ENCODE data around the gene LIPT2.

- TF ChIP-seq MAX (IDR thresholded peaks at IDR 0.05): no peak
- TF ChIP-seq RAD21 (IDR thresholded peaks at IDR 0.05; ENCODE audit: low read depth): no peak
- TF ChIP-seq CEBPB (IDR thresholded peaks at IDR 0.05): no peak
- no peak for TF ChIP-seq EP300 (IDR thresholded peaks at IDR 0.05; ENCODE audit: borderline replicate concordance)
- TF ChIP-seq FOXM1 (IDR thresholded peaks at IDR 0.05; ENCODE audit: borderline replicate concordance, low read depth): no peak
- no peak for TF ChIP-seq USF1 (IDR thresholded peaks at IDR 0.05)
- TF ChIP-seq EGR1 (IDR thresholded peaks at IDR 0.05): no peak
- TF ChIP-seq YY1 (IDR thresholded peaks at IDR 0.05; ENCODE audit: low read depth): no peak
- TF ChIP-seq REST (IDR thresholded peaks at IDR 0.05; ENCODE audit: low read depth): no peak
- TF ChIP-seq ZBTB7A (IDR thresholded peaks at IDR 0.05; ENCODE audit: low read depth): no peak
- no peak for TF ChIP-seq TAF1 (IDR thresholded peaks at IDR 0.05; ENCODE audit: low read depth)
- no peak for TF ChIP-seq NFIC (IDR thresholded peaks at IDR 0.05)
- no peak for TF ChIP-seq CREB1 (IDR thresholded peaks at IDR 0.05; ENCODE audit: low read depth)
Measured at GRCh38 chr11:74460481-74461154, 32.9 kb downstream of the LIPT2 start.

Data from Ishikawa (cell line).